Endometrial microvascular endothelial cells (primary cell): ENCODE results near the gene MAP3K6. TPM values are rescaled to one million over a fixed set of nuclear protein-coding genes. Genes with fewer than 3 reads are reported as not detected.

Experiments used
- in situ Hi-C: cut with HindIII; loops from 2 replicates; pipeline ENCODE4 v1.10.0; 2017; ENCODE audit warnings: low sequenced_read_pairs, low pct_unique_long_range_greater_than_20kb; ENCODE audit errors: inconsistent ontology term
- total RNA-seq: library from RNA; depleted of rRNA; stranded (reverse); fragments of >200 nt; gene quantifications from one replicate; pipeline ENCODE4 v1.2.3, GENCODE V29; 2015; ENCODE audit errors: inconsistent ontology term

Gene MAP3K6
- total RNA-seq, 1 donor from 2014 or later = 18.0 TPM

- in situ Hi-C loops = no loop called here
Measured at GRCh38 chr1:27380766-27381733, 14.3 kb upstream of the MAP3K6 start.

GRCh38 chr1:27380224-27380623 lies 13.5 kb upstream of the MAP3K6 start:
- in situ Hi-C loops = no loop called here

GRCh38 chr1:27379564-27380122 lies 12.9 kb upstream of the MAP3K6 start:
- in situ Hi-C loops = no loop called here

- in situ Hi-C loops = no loop called here
Measured at GRCh38 chr1:27377760-27378495, 11.2 kb upstream of the MAP3K6 start.

DNA sequence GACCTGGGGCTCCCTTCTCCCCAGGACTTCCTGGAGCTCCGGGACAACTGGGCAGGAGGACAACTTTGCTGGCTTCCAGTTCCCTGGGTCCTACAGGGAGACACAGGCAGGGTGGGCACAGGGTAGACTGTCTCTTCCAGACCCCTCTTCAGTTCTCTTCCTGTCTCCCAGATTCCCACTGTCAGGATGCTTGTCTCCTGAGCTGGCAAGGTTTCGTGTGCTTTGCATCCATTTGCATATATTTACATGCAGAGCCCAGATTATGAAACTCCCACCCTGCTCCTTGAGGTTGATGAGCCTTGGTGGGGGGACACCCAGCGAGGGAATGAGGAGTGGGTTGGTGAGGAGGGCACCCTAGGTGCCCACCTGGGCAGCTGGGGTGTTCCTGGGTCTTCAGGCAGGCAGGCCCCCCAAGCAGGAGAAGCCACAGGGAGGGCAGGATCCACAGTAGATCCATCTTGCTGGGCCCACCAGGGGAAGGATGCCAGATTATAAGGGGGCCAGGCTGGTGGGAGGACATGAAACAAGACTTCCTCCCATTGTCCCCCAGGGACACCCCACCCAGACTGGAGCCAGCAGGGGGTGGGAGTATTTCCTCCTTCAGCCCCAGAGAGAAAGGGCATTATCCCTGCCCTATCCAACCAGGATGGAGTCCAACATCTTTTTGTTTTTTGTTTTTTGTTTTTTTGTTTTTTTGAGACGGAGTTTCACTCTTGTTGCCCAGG lies 7.8 kb upstream of the MAP3K6 start, which contains the start of gene FCN3:
Gene FCN3 (minus strand): TSS at position 463 of the 725 bp plus-strand sequence. CDS start 6 bp downstream, at position 457.
- in situ Hi-C loops = no loop called here

DNA sequence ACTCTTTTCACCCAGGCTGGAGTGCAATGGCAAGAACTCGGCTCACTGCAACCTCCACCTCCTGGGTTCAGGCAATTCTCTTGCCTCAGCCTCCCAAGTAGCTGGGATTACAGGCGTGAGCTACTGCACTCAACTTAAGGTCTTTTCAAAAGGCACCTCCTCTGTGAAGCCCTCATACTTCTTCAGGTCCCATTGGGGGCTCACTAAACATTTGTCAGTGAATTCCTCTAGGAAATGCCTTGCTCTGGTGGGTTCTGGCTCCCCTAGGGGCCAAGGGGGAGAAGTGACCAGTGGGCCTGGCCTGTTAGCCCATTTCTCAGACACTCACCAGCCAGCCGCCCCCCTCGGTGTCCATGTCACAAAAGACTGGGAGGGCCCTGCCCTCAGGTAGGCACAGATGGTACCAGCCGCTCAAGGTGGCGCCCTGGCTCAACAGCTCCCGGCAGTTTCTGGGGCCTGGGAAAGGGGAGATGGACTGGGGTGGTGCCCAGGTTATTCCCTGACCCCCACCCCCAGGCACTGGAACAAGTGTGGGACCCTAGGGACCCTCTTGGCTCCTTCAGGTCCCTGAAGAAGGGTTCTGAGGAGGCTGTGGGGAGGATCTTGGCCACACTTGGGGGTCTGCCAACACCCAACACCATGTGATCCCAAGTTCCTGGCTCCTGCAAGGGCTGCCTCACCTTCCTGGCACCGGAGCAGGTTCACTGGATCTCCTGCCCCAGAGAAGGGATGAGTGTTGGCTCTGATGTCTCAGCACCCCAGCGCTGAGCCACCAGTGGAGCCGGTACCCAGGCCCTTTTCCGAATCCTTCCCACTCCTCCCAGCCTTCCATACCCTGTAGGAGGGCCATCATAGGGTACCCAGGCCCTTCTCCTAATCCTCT lies 6.3 kb upstream of the MAP3K6 start:
- in situ Hi-C loops = no loop called here

DNA sequence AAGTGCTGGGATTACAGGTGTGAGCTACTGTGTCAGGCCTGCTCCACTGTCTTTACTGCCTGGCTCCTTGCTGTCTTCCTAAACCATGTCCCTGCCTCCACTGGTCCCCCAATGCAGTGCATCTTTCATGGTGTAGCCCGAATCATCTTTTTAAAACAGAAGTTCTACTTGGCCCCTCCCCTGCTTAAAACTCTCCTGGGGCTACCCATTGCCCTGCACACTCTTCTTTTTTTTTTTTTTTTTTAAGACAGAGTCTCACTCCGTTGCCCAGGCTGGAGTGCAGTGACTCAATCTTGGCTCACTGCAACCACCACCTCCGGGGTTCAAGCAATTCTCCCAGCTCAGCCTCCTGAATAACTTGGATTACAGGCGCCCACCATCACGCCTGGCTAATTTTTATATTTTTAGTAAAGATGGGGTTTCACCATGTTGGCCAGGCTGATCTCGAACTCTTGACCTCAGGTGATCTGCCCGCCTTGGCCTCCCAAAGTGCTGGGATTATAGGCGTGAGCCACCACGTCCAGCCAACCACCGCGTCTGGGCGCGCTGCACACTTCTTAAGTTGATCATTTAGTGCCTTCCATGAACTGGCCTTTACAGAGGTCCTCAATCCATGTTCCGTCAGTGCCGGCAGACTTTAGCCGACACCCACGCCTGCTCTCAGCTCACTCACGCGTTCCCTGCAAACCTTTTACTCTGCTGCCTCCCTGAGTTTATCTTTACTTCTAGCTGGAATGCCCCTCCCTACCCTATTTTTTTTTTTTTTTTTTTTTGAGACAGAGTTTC lies 5.5 kb upstream of the MAP3K6 start:
- in situ Hi-C loops = no loop called here

DNA sequence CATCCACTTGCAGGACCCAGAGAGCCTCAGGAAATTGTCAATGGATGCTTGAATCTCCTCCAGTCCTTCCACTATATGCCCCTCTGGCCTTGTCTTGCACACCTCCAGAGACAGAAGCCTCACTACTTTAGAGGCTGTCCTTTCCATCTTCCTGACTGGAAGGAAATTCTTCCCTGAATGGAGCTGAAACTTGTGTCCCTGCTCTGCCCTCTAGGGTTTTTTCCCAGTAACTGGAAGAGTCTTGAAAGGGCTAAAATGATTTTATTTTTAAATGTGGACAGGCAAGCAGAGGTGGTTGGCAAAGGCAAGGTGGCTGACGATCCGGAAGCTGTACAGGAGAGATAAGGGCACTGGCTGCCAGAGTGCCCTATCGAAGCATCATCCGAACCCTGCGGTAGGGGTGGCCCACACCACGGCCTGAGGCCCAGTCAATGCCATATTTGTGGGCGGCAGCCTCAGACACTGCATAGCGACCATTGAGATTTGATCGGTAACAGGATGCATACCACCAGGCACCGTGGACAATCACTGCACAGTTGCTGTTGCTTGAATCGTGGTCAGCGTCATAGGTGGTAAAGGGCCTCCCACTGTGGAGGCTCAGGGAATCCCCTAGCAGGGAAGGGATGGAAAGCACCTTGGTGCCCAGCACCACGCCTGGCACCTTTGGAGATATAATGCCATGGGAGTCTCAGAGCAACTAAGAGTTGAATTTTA lies 2.3 kb upstream of the MAP3K6 start:
- in situ Hi-C loops = no loop called here

DNA sequence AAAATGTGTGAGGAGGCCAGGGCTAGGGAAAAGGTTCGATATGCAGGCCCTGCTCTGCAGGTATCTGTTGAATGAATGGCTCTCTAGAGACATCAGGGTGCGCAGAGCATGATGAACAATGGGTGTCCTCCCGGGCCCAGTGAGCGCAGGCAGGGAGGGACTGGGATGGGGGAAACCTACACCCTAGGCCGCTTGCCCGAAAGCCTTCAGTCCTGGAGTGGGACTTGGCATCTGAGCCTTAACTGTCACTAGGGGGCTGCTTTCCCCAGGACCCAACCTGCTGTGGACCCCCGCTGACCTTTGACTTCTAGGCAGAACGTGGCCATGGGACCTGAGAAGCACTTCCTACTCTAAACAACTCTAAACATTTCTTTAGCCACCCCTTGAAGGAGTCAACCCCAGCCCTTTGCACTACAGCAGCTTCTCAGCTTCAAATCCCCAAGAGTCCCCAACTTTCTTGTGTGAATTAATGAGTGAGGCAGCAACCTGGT lies 444 bp upstream of the MAP3K6 start:
- in situ Hi-C loops = no loop called here

- in situ Hi-C loops = no loop called here
Measured at GRCh38 chr1:27366113-27366410, 699 bp downstream of the MAP3K6 start.

DNA sequence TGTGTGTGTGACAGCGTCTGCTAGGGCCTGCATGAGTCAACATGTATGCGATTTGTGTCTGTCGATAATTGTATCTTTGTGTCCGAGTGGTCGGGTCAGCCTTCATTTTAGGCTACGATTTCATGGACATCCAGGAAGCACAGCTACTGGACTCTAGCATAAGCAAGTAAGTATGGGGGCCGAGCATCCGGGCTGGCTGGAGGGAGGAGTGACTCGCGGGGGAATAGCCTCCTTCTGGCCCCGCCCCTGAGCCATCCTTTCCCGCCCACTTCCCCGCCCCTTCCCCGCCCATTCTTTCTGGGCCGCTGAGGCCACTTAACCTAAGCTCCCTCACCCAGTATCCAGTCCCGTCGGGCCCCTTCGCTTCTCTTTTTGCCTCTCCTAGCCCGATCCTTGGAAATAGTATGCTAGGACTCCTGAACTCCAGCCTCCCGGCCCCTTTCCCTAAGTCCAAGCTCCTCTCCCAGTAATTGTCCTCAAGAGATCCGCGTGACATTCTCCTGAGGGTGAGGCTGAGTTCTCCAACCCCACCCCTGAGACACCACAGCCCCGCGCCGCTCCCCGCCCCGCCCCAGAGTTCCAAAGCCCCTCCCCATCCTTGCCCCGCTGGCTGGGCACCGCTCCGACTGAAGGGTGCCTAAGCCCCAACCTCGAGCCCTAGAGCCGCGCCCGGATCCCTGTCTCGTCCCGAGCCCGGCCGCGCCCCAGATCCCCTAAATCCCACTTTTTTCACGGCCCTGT lies 1.2 kb downstream of the MAP3K6 start:
- in situ Hi-C loops = no loop called here

DNA sequence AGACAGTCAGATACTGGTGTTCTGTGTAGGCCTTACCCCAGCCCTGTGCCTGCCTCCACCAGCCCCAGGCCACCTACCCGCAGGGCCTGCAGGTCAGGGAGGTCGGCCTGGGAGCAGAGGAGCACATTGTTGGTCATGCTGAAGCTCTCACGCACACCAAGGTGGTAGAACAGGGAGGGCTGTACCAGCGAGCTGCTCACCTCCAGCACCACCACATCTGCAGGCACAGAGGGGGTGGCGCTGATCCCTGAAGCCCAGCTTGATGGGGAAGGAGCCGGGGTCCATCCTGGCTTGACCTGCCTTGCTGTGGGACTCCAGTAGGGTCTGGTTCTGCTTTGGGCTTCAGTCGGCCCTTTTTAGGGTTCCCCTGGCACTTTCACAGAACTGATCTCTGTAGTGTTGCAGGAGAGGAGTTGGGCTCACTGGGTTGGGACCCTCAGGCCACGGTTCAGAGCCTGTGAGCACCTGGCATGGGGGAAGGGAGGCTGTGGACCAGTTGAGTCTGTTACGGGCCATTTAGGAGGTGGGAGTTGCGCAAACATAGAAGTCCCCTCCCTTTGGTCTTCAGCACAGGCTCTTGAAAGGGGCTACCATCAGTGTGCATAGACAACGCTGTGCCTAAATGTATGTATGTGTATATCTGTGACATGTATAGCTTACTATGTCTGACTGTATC lies 1.9 kb downstream of the MAP3K6 start:
- in situ Hi-C loops = no loop called here

GRCh38 chr1:27363766-27364695 lies 2.7 kb downstream of the MAP3K6 start:
- in situ Hi-C loops = no loop called here

GRCh38 chr1:27361553-27361952 lies 5.2 kb downstream of the MAP3K6 start:
- in situ Hi-C loops = no loop called here

- in situ Hi-C loops = no loop called here
Measured at GRCh38 chr1:27361044-27361402, 5.7 kb downstream of the MAP3K6 start.
